GM12878 (cell line): ENCODE data around the gene KRTAP10-5. TPM values are rescaled to one million over a fixed set of nuclear protein-coding genes. Genes with fewer than 3 reads are reported as not detected.

Experiments
- ATAC-seq: fragments of 200-7000 bp; cut with Tn5 transposase; 3 replicates; pipeline ENCODE4 v1.9.1; 2020; ENCODE audit warnings: mild to moderate bottlenecking, moderate library complexity
- BruUV-seq: library from RNA; stranded (reverse); fragments of 400-500 nt; replicated peaks from 2 replicates; lab custom pipeline; 2021; lab: Mats Ljungman, UMichigan
- CTCF ChIA-PET: fragments of 300-600 bp; sonication (Branson Sonifier 250); formaldehyde crosslinking; extraction: SDS; loops from one replicate; lab custom pipeline; 2021; ENCODE audit warnings: inconsistent platforms; lab: Yijun Ruan, JAX
- POLR2A ChIA-PET: fragments of 350-600 bp; formaldehyde crosslinking; extraction: SDS; loops from one replicate; lab custom pipeline; 2021; ENCODE audit warnings: inconsistent platforms; lab: Charles Lee
- RAD21 ChIA-PET: fragments of 300-600 bp; sonication (Branson Sonifier 250); formaldehyde crosslinking; loops from one replicate; lab custom pipeline; 2023; ENCODE audit warnings: antibody characterized with exemption; ENCODE audit not compliant: unreplicated experiment; lab: Charles Lee
- SMC1A ChIA-PET: fragments of 300-600 bp; sonication (Branson Sonifier 250); formaldehyde crosslinking; loops from one replicate; lab custom pipeline; 2023; ENCODE audit not compliant: unreplicated experiment, uncharacterized antibody; lab: Charles Lee
- DNase-seq: peaks from one replicate; pipeline ENCODE4 v3.0.0-alpha.2; 2011; ENCODE audit warnings: low read depth, low spot score
- FAIRE-seq: peaks from 3 replicates; lab custom pipeline; 2011; peaks lifted over from hg19 to GRCh38; lab: Jason Lieb, UNC
- H2AFZ ChIP-seq: 2 replicates; pipeline ENCODE4 v1.6.0; 2011; ENCODE audit warnings: low read depth, low read length, control low read depth; ENCODE audit not compliant: control insufficient read depth
- H3K27ac ChIP-seq: 2 replicates; pipeline ENCODE4 v1.5.1; 2011; ENCODE audit warnings: control low read depth; ENCODE audit not compliant: control insufficient read depth, insufficient read depth
- H3K27me3 ChIP-seq, 2 experiments: replicated peaks in 1 of 2; 2 replicates each; pipeline versions ENCODE4 v1.6.0 to v1.6.1; 2011; ENCODE audit warnings: low read length in 1 of 2; ENCODE audit not compliant: control insufficient read depth in 2 of 2, insufficient read depth in 2 of 2
- H3K36me3 ChIP-seq, 2 experiments: 2 replicates each; pipeline ENCODE4 v1.5.1; 2011; ENCODE audit warnings: low read length in 1 of 2; ENCODE audit not compliant: control insufficient read depth in 2 of 2, insufficient read depth in 2 of 2
- H3K4me1 ChIP-seq: 2 replicates; pipeline ENCODE4 v1.6.1; 2011; ENCODE audit warnings: mild to moderate bottlenecking, low read length, moderate library complexity, mixed read lengths; ENCODE audit not compliant: control insufficient read depth, insufficient read depth
- H3K4me2 ChIP-seq: 2 replicates; pipeline ENCODE4 v1.6.0; 2011; ENCODE audit warnings: control low read depth; ENCODE audit not compliant: control insufficient read depth, insufficient read depth
- H3K4me3 ChIP-seq: fragments of 200-600 bp; sonication (generic); 2 replicates; pipeline ENCODE4 v1.5.1; 2016
- H3K79me2 ChIP-seq: 2 replicates; pipeline ENCODE4 v1.6.0; 2011; ENCODE audit warnings: low read length; ENCODE audit not compliant: control insufficient read depth, insufficient read depth
- H3K9ac ChIP-seq: 2 replicates; pipeline ENCODE4 v1.8.0; 2011; ENCODE audit warnings: low read length, control low read depth, mixed read lengths; ENCODE audit not compliant: control insufficient read depth, insufficient read depth
- H3K9me3 ChIP-seq: replicated peaks from 3 replicates; pipeline ENCODE4 v1.5.1; 2011; ENCODE audit warnings: mild to moderate bottlenecking, low read length; ENCODE audit not compliant: control insufficient read depth, insufficient read depth
- H4K20me1 ChIP-seq: 2 replicates; pipeline ENCODE4 v1.6.0; 2011; ENCODE audit not compliant: control insufficient read depth, insufficient read depth
- BACH1 ChIP-seq: fragments of 450-650 bp; IDR thresholded peaks from 2 replicates; pipeline ENCODE4 v1.6.1; 2017; ENCODE audit warnings: mild to moderate bottlenecking, borderline replicate concordance
- BCLAF1 ChIP-seq: fragments of 450-650 bp; IDR thresholded peaks from 2 replicates; pipeline ENCODE4 v1.6.1; 2017; ENCODE audit warnings: antibody characterized with exemption, mild to moderate bottlenecking, moderate library complexity
- E2F4 ChIP-seq: IDR thresholded peaks from 2 replicates; pipeline ENCODE4 v1.6.1; 2012; ENCODE audit warnings: low read depth, low read length, improper control_type of control experiment
- IKZF2 ChIP-seq, 2 experiments: fragments of 450-650 bp; IDR thresholded peaks; 2 replicates each; pipeline ENCODE4 v1.6.1; 2017; ENCODE audit warnings: mild to moderate bottlenecking in 2 of 2, moderate library complexity in 2 of 2
- SIN3A ChIP-seq: IDR thresholded peaks from 2 replicates; pipeline ENCODE4 v1.6.1; 2012; ENCODE audit warnings: low read depth, low read length, improper control_type of control experiment
- TCF7 ChIP-seq: IDR thresholded peaks from 2 replicates; pipeline ENCODE4 v1.6.1; 2014; ENCODE audit warnings: antibody characterized with exemption, borderline replicate concordance
- ZSCAN29 ChIP-seq: fragments of 450-650 bp; IDR thresholded peaks from 2 replicates; pipeline ENCODE4 v1.6.1; 2017; ENCODE audit warnings: mild to moderate bottlenecking, moderate library complexity
- WGBS: methylation state at CpG from one replicate; pipeline ENCODE4 v1.1.6; 2016; ENCODE audit warnings: low lambda C conversion rate; ENCODE audit not compliant: insufficient replicate concordance, insufficient coverage; ENCODE audit errors: missing lambda C conversion rate; 5-methylcytosine and 5-hydroxymethylcytosine counted together
- in situ Hi-C: fragments of 300-500 bp; cut with MboI; formaldehyde crosslinking; loops from 9 replicates; pipeline ENCODE4 v1.14.3; 2018; ENCODE audit warnings: mixed read lengths
- intact Hi-C: fragments of 100-400 bp; cut with micrococcal nuclease; formaldehyde crosslinking; loops from one replicate; pipeline ENCODE4 v1.14.2; 2022; ENCODE audit not compliant: unreplicated experiment
- polyA plus RNA-seq, 11 experiments: library from polyadenylated mRNA; depleted of rRNA in 4 of 11; unstranded in 6 of 11; stranded (reverse) in 5 of 11; fragments of >200 nt; fragmentation: Nextera tagmentation in 4 of 11; fragmentation: Illumina TruSeq in 1 of 11; extraction: Ambion mirVana in 4 of 11; extraction: Trizol in 1 of 11; gene quantifications; 1 replicate in 1 of 11; 2 replicates in 10 of 11; pipeline versions ENCODE4 v1.2.1 to v1.2.3, GENCODE V29; 2011 to 2016; ENCODE audit warnings: inconsistent platforms in 2 of 11, missing spikeins in 2 of 11, low read depth in 1 of 11
- total RNA-seq, 4 experiments: library from RNA; depleted of rRNA in 3 of 4; stranded (reverse); fragments of >200 nt in 3 of 4; fragmentation: Illumina TruSeq in 1 of 4; extraction: Trizol in 1 of 4; gene quantifications; 2 replicates each; pipeline versions ENCODE4 v1.2.1 to v1.2.3, GENCODE V29; 2013 to 2021

KRTAP10-5 gene
- total and polyA plus RNA-seq, 10 of the 15 experiments (the other 5 are each of a cell fraction or from before 2014, with no cell fraction given), result not detected

GRCh38 chr21:44571296-44571695 is 9.1 kb downstream of the KRTAP10-5 start:
- CTCF ChIA-PET, result no interaction called here
- H2AFZ ChIP-seq, result no peak overlapping the region
- H3K27ac ChIP-seq, result no peak overlapping the region
- DNase-seq (no peak), FAIRE-seq (no peak), ATAC-seq (no peak)
- H3K27me3 ChIP-seq, result no peaks in the 10 kb centered on the region
- no TSS peak for BruUV-seq
- RAD21 ChIA-PET, result no interaction called here
- no peaks in the 10 kb centered on the region for H3K36me3 ChIP-seq
- no peak overlapping the region for H3K4me3 ChIP-seq
- in situ Hi-C loops (no loop called here), intact Hi-C loops (no loop called here)
- SMC1A ChIA-PET, result no interaction called here
- H3K9me3 ChIP-seq, result no peaks in the 10 kb centered on the region; the same call in 2 of the 3 replicates
- no peak overlapping the region for H3K4me2 ChIP-seq
- no peaks in the 10 kb centered on the region for H3K79me2 ChIP-seq
- WGBS, result 15% methylated on average over 4 of the region's 4 CpGs
- no peak overlapping the region for H3K9ac ChIP-seq
- no peak for TF ChIP-seq IKZF2 (IDR thresholded peaks at IDR 0.05)
- TF ChIP-seq TCF7, result no peak
- TF ChIP-seq SIN3A, result no peak
- TF ChIP-seq E2F4, result no peak
- TF ChIP-seq BACH1, result no peak
- no peaks in the 10 kb centered on the region for H4K20me1 ChIP-seq
- H3K4me1 ChIP-seq, result no peaks in the 10 kb centered on the region
- POLR2A ChIA-PET, result no interaction called here

GRCh38 chr21:44569861-44570517 is 10.4 kb downstream of the KRTAP10-5 start:
- Histone ChIP-seq H3K27ac (no peak overlapping the region), H3K4me1 (no peaks in the 10 kb centered on the region), H2AFZ (no peak overlapping the region), H3K79me2 (no peaks in the 10 kb centered on the region), H3K9ac (no peak overlapping the region), H3K36me3 (no peaks in the 10 kb centered on the region), H3K27me3 (no peaks in the 10 kb centered on the region), H3K9me3 (no peaks in the 10 kb centered on the region; the same call in 2 of the 3 replicates), H3K4me2 (no peak overlapping the region), H3K4me3 (no peak overlapping the region), H4K20me1 (no peaks in the 10 kb centered on the region)
- POLR2A ChIA-PET, result no interaction called here
- intact Hi-C loops (no loop called here), in situ Hi-C loops (no loop called here)
- SMC1A ChIA-PET, result no interaction called here
- TF ChIP-seq ZSCAN29, result no peak
- TF ChIP-seq BCLAF1, result no peak
- no peak for DNase-seq
- RAD21 ChIA-PET, result no interaction called here
- CTCF ChIA-PET, result no interaction called here
- 61% methylated on average over 12 of the region's 12 CpGs for WGBS
- no TSS peak for BruUV-seq
- FAIRE-seq, result no peak
- no peak for ATAC-seq
